Neural cell (in vitro differentiated cells): ENCODE results near the gene ATF1. TPM values are rescaled to one million over a fixed set of nuclear protein-coding genes. Genes with fewer than 3 reads are reported as not detected.

Experiments
- H2AFZ ChIP-seq: fragments of 200-600, 300-800 bp; sonication (generic), shearing (Covaris generic); 2 replicates; pipeline ENCODE4 v1.6.0; 2014; ENCODE audit warnings: low read depth, mild to moderate bottlenecking, antibody characterized with exemption, low read length, moderate library complexity
- H3F3A ChIP-seq: fragments of 200-600 bp; shearing (Covaris generic); 2 replicates; pipeline ENCODE4 v1.6.1; 2016; ENCODE audit warnings: mild to moderate bottlenecking, moderate library complexity, mixed read lengths, antibody characterized with exemption, low read length; ENCODE audit not compliant: insufficient read depth, poor library complexity, severe bottlenecking
- H3K27ac ChIP-seq: fragments of 200-600, 300-800 bp; sonication (generic), shearing (Covaris generic); 2 replicates; pipeline ENCODE4 v1.5.1; 2014; ENCODE audit warnings: mild to moderate bottlenecking, low read length, moderate library complexity
- H3K27me3 ChIP-seq: fragments of 300-800, 200-600 bp; sonication (generic), shearing (Covaris generic); 2 replicates; pipeline ENCODE4 v1.6.0; 2014; ENCODE audit warnings: mild to moderate bottlenecking, low read depth, low read length, moderate library complexity; ENCODE audit not compliant: insufficient read depth
- H3K36me3 ChIP-seq: fragments of 300-800, 200-600 bp; sonication (generic), shearing (Covaris generic); 2 replicates; pipeline ENCODE4 v1.5.1; 2014; ENCODE audit warnings: mild to moderate bottlenecking, antibody characterized with exemption, low read length, moderate library complexity; ENCODE audit not compliant: insufficient read depth
- H3K4me2 ChIP-seq: fragments of 300-800, 200-600 bp; sonication (generic), shearing (Covaris generic); 2 replicates; pipeline ENCODE4 v1.6.0; 2014; ENCODE audit warnings: mild to moderate bottlenecking, low read length
- H3K4me3 ChIP-seq: fragments of 300-800, 200-600 bp; sonication (generic), shearing (Covaris generic); 2 replicates; pipeline ENCODE4 v1.5.1; 2014; ENCODE audit warnings: mild to moderate bottlenecking, low read length, moderate library complexity
- H3K79me2 ChIP-seq: fragments of 200-600 bp; shearing (Covaris generic); replicated peaks from 2 replicates; pipeline ENCODE4 v1.6.0; 2014; ENCODE audit warnings: mild to moderate bottlenecking, low read length, moderate library complexity; ENCODE audit not compliant: insufficient read depth
- H3K9ac ChIP-seq: fragments of 300-800, 200-600 bp; sonication (generic), shearing (Covaris generic); 2 replicates; pipeline ENCODE4 v1.6.1; 2016; ENCODE audit warnings: mild to moderate bottlenecking, low read length, mixed read lengths
- H3K9me2 ChIP-seq: fragments of 200-600 bp; shearing (Covaris generic); 2 replicates; pipeline ENCODE4 v1.6.1; 2016; ENCODE audit warnings: mild to moderate bottlenecking, low read length, mixed read lengths; ENCODE audit not compliant: insufficient read depth
- H3K9me3 ChIP-seq: fragments of 200-600, 300-800 bp; sonication (generic), shearing (Covaris generic); 2 replicates; pipeline ENCODE4 v1.6.1; 2016; ENCODE audit warnings: mild to moderate bottlenecking, mixed run types, low read length, moderate library complexity, mixed read lengths
- H4K20me1 ChIP-seq: fragments of 200-600 bp; shearing (Covaris generic); 2 replicates; pipeline ENCODE4 v1.6.1; 2016; ENCODE audit warnings: mild to moderate bottlenecking, mixed run types; ENCODE audit not compliant: insufficient read depth
- EP300 ChIP-seq: fragments of 450-650 bp; conservative IDR thresholded peaks from 2 replicates; pipeline ENCODE4 v1.6.1; 2014; ENCODE audit warnings: antibody characterized with exemption, mild to moderate bottlenecking, moderate library complexity; ENCODE audit not compliant: poor library complexity, severe bottlenecking
- EZH2 ChIP-seq: fragments of 200-600, 300-800 bp; shearing (Covaris generic), sonication (generic); IDR thresholded peaks from 2 replicates; pipeline ENCODE4 v1.6.1; 2014; ENCODE audit warnings: antibody characterized with exemption, low read length, borderline replicate concordance, mild to moderate bottlenecking; ENCODE audit not compliant: insufficient read depth, poor library complexity, severe bottlenecking
- MXI1 ChIP-seq: fragments of 450-650 bp; conservative IDR thresholded peaks from 2 replicates; pipeline ENCODE4 v1.6.1; 2014; ENCODE audit warnings: antibody characterized with exemption, mild to moderate bottlenecking; ENCODE audit not compliant: poor library complexity, severe bottlenecking
- POLR2AphosphoS5 ChIP-seq: IDR thresholded peaks from 2 replicates; pipeline ENCODE4 v1.6.1; 2012
- RAD21 ChIP-seq: fragments of 450-650 bp; conservative IDR thresholded peaks from 2 replicates; pipeline ENCODE4 v1.6.1; 2014; ENCODE audit warnings: antibody characterized with exemption, mild to moderate bottlenecking, moderate library complexity
- REST ChIP-seq: IDR thresholded peaks from 2 replicates; pipeline ENCODE4 v1.6.1; 2012; ENCODE audit warnings: borderline replicate concordance
- SMC3 ChIP-seq: fragments of 450-650 bp; conservative IDR thresholded peaks from 2 replicates; pipeline ENCODE4 v1.6.1; 2014; ENCODE audit warnings: antibody characterized with exemption, mild to moderate bottlenecking, moderate library complexity; ENCODE audit not compliant: poor library complexity
- TAF1 ChIP-seq: IDR thresholded peaks from 2 replicates; pipeline ENCODE4 v1.6.1; 2012; ENCODE audit warnings: low read depth
- polyA plus RNA-seq: library from polyadenylated mRNA; depleted of rRNA; stranded (reverse); fragments of >200 nt; gene quantifications from 2 replicates; pipeline ENCODE4 v1.2.3, GENCODE V29; 2014
- TF ChIP-seq, protein P1 (sequence below): fragments of 450-650 bp; IDR thresholded peaks from 2 replicates; pipeline ENCODE4 v1.5.1; 2014; ENCODE audit warnings: antibody characterized with exemption, mild to moderate bottlenecking, moderate library complexity; ENCODE audit not compliant: poor library complexity, severe bottlenecking

ATF1 gene
- polyA plus RNA-seq, 1 donor from 2014 or later, result 11.3 TPM

GRCh38 chr12:50745861-50746260, 18.0 kb upstream of the ATF1 start:
- H2AFZ ChIP-seq, result no peak overlapping the region
- H3K9me2 ChIP-seq, result no peaks in the 10 kb centered on the region
- no peaks in the 10 kb centered on the region for H3F3A ChIP-seq
- no peaks in the 10 kb centered on the region for H4K20me1 ChIP-seq
- no peak overlapping the region for H3K9ac ChIP-seq
- no peak overlapping the region for H3K4me3 ChIP-seq
- no peak overlapping the region for H3K4me2 ChIP-seq
- H3K27ac ChIP-seq, result no peak overlapping the region
- H3K36me3 ChIP-seq, result peaks cover 26% of the 10 kb centered on the region
- H3K79me2 ChIP-seq, result no peaks in the 10 kb centered on the region
- TF ChIP-seq, protein P1, sequence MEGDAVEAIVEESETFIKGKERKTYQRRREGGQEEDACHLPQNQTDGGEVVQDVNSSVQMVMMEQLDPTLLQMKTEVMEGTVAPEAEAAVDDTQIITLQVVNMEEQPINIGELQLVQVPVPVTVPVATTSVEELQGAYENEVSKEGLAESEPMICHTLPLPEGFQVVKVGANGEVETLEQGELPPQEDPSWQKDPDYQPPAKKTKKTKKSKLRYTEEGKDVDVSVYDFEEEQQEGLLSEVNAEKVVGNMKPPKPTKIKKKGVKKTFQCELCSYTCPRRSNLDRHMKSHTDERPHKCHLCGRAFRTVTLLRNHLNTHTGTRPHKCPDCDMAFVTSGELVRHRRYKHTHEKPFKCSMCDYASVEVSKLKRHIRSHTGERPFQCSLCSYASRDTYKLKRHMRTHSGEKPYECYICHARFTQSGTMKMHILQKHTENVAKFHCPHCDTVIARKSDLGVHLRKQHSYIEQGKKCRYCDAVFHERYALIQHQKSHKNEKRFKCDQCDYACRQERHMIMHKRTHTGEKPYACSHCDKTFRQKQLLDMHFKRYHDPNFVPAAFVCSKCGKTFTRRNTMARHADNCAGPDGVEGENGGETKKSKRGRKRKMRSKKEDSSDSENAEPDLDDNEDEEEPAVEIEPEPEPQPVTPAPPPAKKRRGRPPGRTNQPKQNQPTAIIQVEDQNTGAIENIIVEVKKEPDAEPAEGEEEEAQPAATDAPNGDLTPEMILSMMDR, result no peak
- TF ChIP-seq RAD21 (no peak), EZH2 (no peak), TAF1 (no peak), EP300 (no peak)
- H3K27me3 ChIP-seq, result no peaks in the 10 kb centered on the region
- H3K9me3 ChIP-seq, result no peaks in the 10 kb centered on the region

DNA sequence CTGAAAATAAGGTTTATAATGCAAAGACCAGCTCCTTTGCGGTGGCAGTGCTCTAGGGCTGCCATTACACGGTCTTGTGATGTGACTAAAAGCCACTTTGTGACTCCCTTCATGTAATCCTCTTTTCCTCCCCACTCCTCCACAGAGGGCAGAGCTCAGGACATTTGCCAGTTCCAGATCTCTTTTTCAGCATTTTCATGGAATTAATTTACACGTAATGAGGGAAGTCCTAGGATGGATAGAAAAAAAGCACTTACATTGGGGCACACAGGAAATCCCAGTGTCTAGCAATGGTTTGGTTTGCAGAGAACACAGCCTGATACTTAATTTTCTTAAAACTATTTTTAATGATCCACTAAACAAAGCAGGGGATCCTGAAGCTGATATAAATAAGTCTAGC, 17.5 kb upstream of the ATF1 start:
- Histone ChIP-seq H3K9me3 (no peaks in the 10 kb centered on the region), H3F3A (no peaks in the 10 kb centered on the region), H3K4me2 (no peak overlapping the region), H3K9ac (no peak overlapping the region), H3K9me2 (no peaks in the 10 kb centered on the region), H3K27me3 (no peaks in the 10 kb centered on the region), H3K36me3 (peaks cover 20% of the 10 kb centered on the region), H3K4me3 (no peak overlapping the region), H3K79me2 (no peaks in the 10 kb centered on the region), H3K27ac (no peak overlapping the region), H4K20me1 (no peaks in the 10 kb centered on the region), H2AFZ (no peak overlapping the region)
- TF ChIP-seq SMC3 (no peak), EP300 (no peak), MXI1 (no peak), RAD21 (no peak), TAF1 (no peak), POLR2AphosphoS5 (no peak), EZH2 (no peak), REST (no peak)
- TF ChIP-seq, protein P1, result no peak
